Thoracic aorta (tissue), 2 donors: Measurements from ENCODE around the gene OR6Q1. TPM values are rescaled to one million over a fixed set of nuclear protein-coding genes. Genes with fewer than 3 reads are reported as not detected.

Source experiments
- ATAC-seq: fragments of 150-250 bp; one replicate; pipeline ENCODE4 v1.8.0; 2017; ENCODE audit warnings: low read depth; ENCODE audit not compliant: insufficient number of reproducible peaks, low FRiP score
- DNase-seq: peaks from one replicate; pipeline ENCODE4 v3.0.0-alpha.2; 2020; ENCODE audit warnings: low spot score
- H3K27ac ChIP-seq, 2 donors: fragments of 200-600 bp; sonication (generic); 1 replicate in 1 of 2; 2 replicates in 1 of 2; pipeline ENCODE4 v1.5.1; 2016; ENCODE audit warnings: mild to moderate bottlenecking in 2 of 2, moderate library complexity in 2 of 2
- H3K27me3 ChIP-seq: fragments of 200-600 bp; sonication (generic); replicated peaks from 2 replicates; pipeline ENCODE4 v1.6.0; 2016; ENCODE audit warnings: mild to moderate bottlenecking; ENCODE audit not compliant: insufficient read depth
- H3K36me3 ChIP-seq: fragments of 200-600 bp; sonication (generic); one replicate; pipeline ENCODE4 v1.5.1; 2016
- H3K4me1 ChIP-seq, 2 donors: fragments of 200-600 bp; sonication (generic); 1 replicate in 1 of 2; 2 replicates in 1 of 2; pipeline versions ENCODE4 v1.5.1 to v1.6.0; 2016; ENCODE audit warnings: low read depth in 2 of 2, mild to moderate bottlenecking in 1 of 2; ENCODE audit not compliant: control insufficient read depth in 1 of 2
- H3K4me3 ChIP-seq: fragments of 200-600 bp; sonication (generic); 2 replicates; pipeline ENCODE4 v1.5.1; 2016; ENCODE audit warnings: mild to moderate bottlenecking
- H3K9me3 ChIP-seq: fragments of 200-600 bp; sonication (generic); 2 replicates; pipeline ENCODE4 v1.5.1; 2016
- CTCF ChIP-seq: fragments of 200-600 bp; sonication (generic); IDR thresholded peaks from one replicate; pipeline ENCODE4 v1.5.1; 2019; ENCODE audit warnings: antibody characterized with exemption
- total RNA-seq, 2 donors: library from RNA; depleted of rRNA; stranded (reverse); fragments of >200 nt; gene quantifications; one replicate each; pipeline versions ENCODE4 v1.1.0 to v1.2.3, GENCODE V29; 2016

The OR6Q1 gene
- total RNA-seq, 2 donors from 2014 or later: not detected

DNA sequence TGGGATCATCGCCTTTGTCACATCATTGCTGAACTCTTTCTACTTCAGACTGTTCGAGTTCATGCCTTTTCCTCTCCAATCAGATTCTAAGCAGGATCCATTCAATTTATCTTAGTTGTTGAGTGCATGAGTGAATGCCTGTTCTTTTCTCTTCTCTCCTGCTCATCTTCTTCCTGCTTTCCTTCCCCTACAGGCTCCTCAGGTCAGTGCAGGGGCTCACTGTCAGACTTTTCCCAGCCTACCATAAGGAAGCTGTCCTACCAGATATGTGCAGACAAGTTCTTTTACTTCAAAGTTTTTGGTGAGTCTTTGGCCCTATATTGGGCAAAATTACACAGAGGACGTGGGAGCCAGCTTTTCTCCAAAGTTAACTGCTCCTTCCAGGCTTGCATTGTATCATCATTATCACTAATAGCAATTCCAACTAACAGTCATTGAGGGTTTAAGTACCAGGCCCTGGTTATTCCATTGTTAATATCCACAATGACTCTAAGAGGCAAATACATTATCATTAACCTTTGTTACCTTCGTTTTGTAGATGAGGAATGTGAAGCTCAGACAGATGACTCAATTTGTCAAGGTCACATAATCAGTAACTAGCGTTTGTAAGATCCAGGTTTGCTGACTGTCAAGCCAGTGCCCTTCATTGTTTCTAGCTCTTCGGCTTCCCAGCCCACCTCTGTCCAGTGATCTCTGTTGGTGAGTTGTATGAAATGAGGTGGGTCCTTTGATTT lies 30.4 kb downstream of the OR6Q1 start:
- Histone ChIP-seq H3K4me3 (no peak overlapping the region), H3K4me1 (peaks cover 15 to 21% of the 10 kb centered on the region in 2 donors), H3K9me3 (no peaks in the 10 kb centered on the region), H3K36me3 (no peaks in the 10 kb centered on the region), H3K27ac (no peak overlapping the region), H3K27me3 (no peaks in the 10 kb centered on the region)
- ATAC-seq: no peak
- no peak for TF ChIP-seq CTCF
- no peak for DNase-seq

- Histone ChIP-seq H3K27ac (no peak overlapping the region), H3K36me3 (no peaks in the 10 kb centered on the region), H3K4me3 (no peak overlapping the region), H3K4me1 (peaks cover 15 to 21% of the 10 kb centered on the region in 2 donors), H3K9me3 (no peaks in the 10 kb centered on the region), H3K27me3 (no peaks in the 10 kb centered on the region)
- DNase-seq (no peak), ATAC-seq (no peak)
- TF ChIP-seq CTCF: no peak
These were observed 31.1 kb downstream of the OR6Q1 start for GRCh38 chr11:58061813-58062212.

GRCh38 chr11:58067685-58068084 lies 36.9 kb downstream of the OR6Q1 start:
- no peak for DNase-seq
- TF ChIP-seq CTCF: no peak
- Histone ChIP-seq H3K9me3 (no peaks in the 10 kb centered on the region), H3K27me3 (no peaks in the 10 kb centered on the region), H3K4me3 (no peak overlapping the region), H3K27ac (no peak overlapping the region), H3K36me3 (no peaks in the 10 kb centered on the region), H3K4me1 (no peaks in the 10 kb centered on the region)
- no peak for ATAC-seq

DNA sequence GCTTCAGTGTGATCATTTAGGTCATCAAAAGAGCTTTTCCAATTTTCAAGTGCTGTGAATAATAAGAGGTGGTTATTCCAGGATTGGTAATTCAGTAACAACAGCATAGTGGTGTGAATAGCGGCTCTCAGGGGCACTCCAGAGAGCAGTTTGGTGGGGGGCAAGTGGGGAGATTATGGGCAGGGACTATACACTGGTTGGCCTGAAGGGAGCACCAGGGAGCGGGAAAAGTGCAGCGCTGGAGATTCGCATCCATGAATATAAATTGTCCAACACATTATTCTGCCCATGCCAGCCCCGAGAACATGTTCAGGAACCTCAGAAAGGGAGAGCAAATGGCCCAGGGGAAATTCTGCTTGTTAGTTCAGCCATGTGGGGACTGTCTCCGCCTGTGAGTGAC lies 37.9 kb downstream of the OR6Q1 start:
- Histone ChIP-seq H3K9me3 (no peaks in the 10 kb centered on the region), H3K4me1 (no peaks in the 10 kb centered on the region), H3K36me3 (no peaks in the 10 kb centered on the region), H3K27ac (no peak overlapping the region), H3K4me3 (no peak overlapping the region), H3K27me3 (no peaks in the 10 kb centered on the region)
- TF ChIP-seq CTCF: no peak
- ATAC-seq (no peak), DNase-seq (no peak)

- Histone ChIP-seq H3K4me1 (no peaks in the 10 kb centered on the region), H3K36me3 (no peaks in the 10 kb centered on the region), H3K4me3 (no peak overlapping the region), H3K27me3 (no peaks in the 10 kb centered on the region), H3K9me3 (no peaks in the 10 kb centered on the region), H3K27ac (no peak overlapping the region)
- TF ChIP-seq CTCF: no peak
- ATAC-seq: no peak
- no peak for DNase-seq
These were observed 39.8 kb downstream of the OR6Q1 start for GRCh38 chr11:58070585-58070984.
